ENCODE measurements around the gene ASS1.

ASS1 gene

DNA sequence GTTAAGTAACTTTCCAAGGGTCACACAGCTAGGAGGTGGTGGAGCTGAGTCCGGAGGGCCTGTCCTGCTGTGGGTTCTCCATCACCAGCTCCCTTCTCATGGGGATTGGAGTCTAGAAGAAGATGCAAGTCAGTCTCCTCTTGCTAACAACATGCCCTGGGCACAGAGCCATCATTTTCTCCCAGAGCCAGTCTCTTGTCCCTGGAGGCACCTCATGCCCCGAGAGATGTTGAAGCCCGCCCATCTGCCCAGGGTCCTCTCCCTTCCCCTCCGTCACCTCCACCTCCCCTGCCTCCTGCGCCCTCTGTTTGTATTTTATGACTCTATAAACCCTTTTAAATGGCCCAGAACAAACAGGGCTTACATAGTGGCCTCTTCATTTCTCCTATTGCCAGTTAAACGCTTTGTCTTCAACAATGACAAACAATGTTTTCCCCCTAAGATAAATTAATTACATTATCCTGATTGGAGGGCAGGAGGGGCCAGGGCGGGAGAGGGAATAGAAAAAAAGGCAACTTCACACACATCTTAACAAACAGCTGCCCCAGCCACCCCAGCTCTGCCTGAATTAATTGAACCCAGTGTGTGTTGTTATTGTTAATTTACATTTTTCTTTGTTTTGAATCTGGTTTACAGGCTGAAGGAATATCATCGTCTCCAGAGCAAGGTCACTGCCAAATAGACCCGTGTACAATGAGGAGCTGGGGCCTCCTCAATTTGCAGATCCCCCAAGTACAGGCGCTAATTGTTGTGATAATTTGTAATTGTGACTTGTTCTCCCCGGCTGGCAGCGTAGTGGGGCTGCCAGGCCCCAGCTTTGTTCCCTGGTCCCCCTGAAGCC is 55.8 kb downstream of the ASS1 start:
- no peak for DNase-seq

DNA sequence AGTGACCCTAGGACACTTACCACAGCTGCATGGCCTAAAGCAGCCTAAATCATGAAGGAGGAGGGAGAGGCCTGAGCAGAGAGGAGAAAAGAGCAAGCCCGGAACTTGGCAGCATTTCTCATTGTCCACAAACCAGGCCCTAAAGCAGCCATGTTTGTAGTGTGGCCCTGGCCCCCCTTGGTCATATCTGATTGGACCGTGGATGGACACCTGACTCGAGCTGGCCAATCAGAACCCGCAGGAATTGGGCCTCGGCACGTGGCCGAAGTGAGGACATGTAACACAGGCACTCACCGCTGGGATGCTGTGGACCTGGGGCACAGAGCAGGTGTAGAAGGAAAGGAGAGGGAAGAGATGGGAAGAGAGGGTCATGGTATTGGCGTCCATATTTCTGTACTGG is 56.9 kb downstream of the ASS1 start:
- no peak for DNase-seq

- DNase-seq = no peak
These were observed 63.5 kb downstream of the ASS1 start for GRCh38 chr9:130508218-130508617.

GRCh38 chr9:130512199-130512598 is 67.4 kb downstream of the ASS1 start:
- no peak for DNase-seq

GRCh38 chr9:130513078-130513477 is 68.3 kb downstream of the ASS1 start:
- DNase-seq = no peak

DNA sequence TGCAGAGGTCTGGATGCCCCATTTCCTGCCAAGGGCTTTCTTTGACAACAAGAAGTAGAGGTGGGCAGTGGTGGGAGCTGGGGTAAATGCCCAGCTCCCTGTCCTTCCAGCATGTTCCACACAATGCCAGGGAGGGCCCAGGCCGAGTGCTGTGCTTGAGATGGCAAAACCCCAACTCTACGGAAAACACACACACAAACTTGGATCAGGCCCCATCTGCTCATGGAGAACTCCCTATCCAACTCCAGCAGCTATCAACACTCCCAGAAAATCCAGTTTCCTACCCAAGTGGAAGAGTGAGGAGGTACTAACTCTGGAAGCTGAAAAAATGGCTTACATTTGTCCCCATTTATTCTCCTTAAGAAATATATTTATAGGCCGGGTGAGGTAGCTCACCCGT is 73.5 kb downstream of the ASS1 start:
- DNase-seq = no peak

- no peak for DNase-seq
These were observed 74.4 kb downstream of the ASS1 start for GRCh38 chr9:130518943-130519799.

DNA sequence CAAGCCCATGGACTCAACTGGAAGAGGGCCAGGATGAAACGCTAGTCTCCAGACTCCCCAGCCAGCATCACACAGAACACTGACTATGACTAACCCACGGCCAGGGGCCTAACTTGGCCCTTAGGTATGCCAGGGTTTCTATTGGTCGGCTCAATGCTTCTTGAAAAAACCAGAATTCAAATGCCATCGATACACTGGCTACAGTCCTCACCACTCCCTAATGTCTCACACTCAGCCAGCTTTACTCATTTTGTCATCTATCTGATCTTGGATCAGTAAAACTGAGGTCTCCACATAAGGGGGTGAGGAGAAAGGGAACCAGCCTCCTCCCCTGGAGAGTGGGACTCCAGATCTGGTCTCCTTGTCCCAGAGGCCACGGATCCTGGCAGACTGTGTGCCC is 75.2 kb downstream of the ASS1 start:
- no peak for DNase-seq

DNA sequence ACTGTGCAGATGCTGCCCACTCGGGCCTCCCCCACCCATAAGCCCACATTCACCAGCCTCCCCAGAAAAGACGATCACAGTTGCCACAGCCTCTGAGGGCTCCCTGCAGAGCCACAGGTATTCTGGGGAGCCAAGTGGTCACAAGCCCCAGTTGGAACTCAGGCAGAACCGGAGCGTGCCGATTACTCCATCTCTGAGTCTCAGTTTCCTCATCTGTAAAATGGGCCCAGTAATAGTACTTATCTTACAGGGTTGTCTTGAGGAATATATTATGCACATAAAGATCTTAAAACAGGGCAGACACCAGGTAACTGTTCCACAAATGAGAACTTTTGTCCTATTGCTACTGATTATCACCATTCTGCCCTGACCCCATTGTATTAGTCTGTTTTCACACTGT is 77.0 kb downstream of the ASS1 start:
- DNase-seq = no peak

- DNase-seq = no peak
These were observed 77.6 kb downstream of the ASS1 start for GRCh38 chr9:130522233-130522808.

DNA sequence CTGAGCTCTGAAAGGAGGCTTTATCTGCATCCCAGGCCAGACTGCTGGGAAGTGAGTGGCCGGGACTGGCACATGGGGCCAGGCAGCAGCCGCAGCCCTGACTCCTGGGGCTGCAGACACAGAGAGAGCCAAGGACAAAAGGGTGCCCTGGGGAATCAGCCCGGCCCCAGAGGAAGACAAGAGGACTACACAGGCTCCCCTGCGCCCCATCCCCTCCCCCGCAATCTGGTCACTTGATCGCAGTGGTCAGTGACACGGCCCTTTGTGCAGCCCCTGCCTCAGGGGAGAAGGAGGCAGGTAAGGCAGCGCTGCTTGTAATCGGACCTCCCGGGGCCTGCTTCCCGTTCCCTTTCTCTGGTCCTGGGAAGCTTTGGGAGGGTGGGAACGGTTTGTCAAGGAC is 79.2 kb downstream of the ASS1 start:
- DNase-seq = no peak

GRCh38 chr9:130526193-130526853 is 81.6 kb downstream of the ASS1 start:
- no peak for DNase-seq

DNA sequence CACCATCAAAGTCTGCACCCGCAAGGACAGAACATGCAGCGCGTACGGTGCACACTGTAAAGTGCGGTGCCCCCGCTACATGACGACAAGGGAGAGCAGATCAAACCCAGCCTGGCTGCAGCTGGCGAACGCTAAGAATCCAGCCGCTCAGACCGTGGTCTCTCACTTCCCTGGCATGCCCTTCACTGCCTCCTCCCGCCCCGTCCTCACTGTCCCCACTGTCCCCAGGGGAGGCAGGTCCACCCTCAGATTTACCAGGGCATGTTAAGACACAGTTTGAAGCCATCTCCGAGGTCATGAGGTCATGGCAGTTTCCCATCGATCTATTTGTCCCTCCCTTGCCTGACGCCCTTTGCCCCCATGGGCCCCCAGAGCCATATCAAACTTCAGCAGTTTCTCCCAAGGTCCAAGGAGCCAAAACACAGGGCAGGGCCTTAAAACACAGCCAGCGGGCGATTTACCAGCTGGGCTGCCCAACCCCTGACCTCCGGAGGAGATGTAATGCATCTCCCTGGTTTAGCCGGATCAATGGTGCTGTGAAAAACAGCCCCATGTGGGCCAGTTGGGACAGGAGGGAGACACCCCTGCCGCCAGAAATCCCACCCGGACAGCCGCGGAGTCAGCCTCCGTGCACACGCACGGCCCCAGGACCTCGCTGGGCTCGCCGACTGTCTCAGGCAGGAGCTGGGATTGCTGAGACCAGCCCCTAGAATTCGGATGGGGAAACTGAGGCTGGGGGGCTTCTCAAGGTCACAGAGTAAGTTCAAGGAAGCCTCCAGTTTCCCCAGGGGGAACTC is 82.3 kb downstream of the ASS1 start:
- DNase-seq = no peak

- DNase-seq = no peak
These were observed 83.0 kb downstream of the ASS1 start for GRCh38 chr9:130527651-130528310.

- DNase-seq = no peak
These were observed 83.9 kb downstream of the ASS1 start for GRCh38 chr9:130528674-130529073.

DNA sequence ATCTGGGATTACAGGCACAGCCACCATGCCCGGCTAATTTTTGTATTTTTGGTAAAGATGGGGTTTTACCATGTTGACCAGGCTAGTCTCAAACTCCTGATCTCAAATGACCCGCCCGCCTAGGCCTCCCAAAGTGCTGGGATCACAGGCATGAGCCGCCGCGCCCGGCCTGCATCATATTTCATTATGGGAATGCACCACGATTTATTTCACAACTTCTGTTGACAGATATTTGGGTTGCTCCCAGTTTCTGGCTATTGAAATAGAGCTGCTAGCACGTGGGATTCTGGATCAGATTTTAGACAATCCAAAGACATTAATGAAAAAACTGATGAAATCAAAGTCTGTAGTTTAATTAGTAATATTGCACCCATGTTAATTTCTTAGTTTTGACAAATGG is 86.2 kb downstream of the ASS1 start:
- DNase-seq = no peak

DNA sequence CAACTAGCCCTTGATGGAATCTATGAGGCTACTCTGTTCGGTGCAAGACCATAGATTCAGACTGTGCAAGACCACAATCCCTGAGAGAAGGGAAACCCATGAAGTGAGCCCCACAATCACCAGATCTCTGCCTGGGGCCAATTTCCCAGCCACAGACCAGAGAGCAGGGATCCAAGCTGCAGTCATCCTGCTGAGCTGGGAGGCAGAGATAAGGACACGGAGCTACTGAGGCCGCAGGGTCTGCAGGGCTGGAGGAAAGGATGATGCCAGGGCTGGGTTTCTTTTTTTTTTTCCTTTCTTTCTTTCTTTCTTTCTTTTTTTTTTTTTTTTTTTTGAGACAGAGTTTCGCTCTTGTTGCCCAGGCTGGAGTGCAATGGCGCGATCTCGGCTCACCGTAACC is 86.9 kb downstream of the ASS1 start:
- no peak for DNase-seq

- DNase-seq = no peak
These were observed 87.8 kb downstream of the ASS1 start for GRCh38 chr9:130532426-130533080.

GRCh38 chr9:130535818-130536521 is 91.2 kb downstream of the ASS1 start:
- DNase-seq = no peak

DNA sequence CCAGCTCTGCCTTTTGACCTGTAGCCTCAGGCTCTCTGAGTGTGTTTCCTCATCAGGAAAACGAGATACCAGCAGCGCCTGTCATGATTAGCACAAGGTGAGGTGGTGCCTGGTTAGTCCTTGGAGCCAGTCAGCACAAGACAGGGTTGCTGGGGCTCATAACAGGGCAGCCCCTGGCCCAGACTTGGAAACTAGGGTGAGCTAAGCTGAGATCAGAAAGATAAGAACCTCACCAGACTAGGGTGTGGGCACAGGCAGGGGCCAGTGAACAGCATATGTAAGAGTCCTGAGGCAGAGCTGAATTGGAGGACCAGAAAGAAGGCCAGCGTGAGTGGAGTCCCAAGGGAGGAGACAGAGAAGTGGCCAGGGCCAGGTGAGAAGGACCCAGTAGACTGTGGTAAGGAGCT is 91.9 kb downstream of the ASS1 start:
- DNase-seq = no peak

Data from T-helper 9 cell (primary cell).